ENCODE data around the gene NHSL1.

The NHSL1 gene

DNA sequence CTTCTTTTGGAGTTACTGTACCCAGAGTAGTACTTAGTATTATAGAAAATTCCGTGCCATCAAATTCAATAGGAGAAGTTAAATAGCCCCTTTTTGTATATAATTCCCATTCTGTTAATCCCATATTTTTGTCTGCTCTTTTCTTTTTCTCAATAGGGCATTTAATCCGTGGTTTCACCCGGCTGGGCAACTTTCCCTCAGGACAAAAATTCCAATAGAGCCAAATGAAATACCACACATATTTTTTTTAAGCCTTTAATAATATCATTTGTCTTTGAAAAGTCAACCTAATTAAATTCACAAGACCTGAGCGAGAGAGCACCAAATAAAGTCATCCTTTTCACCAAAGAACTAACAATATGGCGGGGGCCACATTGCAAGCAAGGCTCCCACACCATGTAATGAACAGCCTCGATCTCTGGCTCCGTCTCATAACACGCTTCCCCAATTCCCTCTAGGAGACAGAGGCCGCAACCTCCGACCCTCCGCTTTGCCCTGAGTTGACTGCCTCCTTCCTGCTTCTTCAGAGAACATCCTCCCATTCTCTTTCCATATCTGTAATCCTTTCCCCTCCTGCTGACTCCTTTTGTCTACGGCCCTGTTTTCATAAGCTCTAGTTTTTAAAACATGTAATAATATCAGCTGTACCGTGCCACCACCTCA is 13.6 kb downstream of the NHSL1 start:
- H3K27ac ChIP-seq (ENCODE audit: low read depth, low read length) = no peak overlapping the region
- H3K9ac ChIP-seq (ENCODE audit: low read length) = no peak overlapping the region
- peaks cover 3% of the 10 kb centered on the region for H3K4me1 ChIP-seq (ENCODE audit: control insufficient read depth, insufficient read depth, low read length)
- H3K4me3 ChIP-seq (ENCODE audit: low read length) = no peak overlapping the region
- H3K27me3 ChIP-seq (ENCODE audit: control insufficient read depth, insufficient read depth, low read length) = no peaks in the 10 kb centered on the region
- no peaks in the 10 kb centered on the region for H3K36me3 ChIP-seq (ENCODE audit: control insufficient read depth, insufficient read depth, low read length)

DNA sequence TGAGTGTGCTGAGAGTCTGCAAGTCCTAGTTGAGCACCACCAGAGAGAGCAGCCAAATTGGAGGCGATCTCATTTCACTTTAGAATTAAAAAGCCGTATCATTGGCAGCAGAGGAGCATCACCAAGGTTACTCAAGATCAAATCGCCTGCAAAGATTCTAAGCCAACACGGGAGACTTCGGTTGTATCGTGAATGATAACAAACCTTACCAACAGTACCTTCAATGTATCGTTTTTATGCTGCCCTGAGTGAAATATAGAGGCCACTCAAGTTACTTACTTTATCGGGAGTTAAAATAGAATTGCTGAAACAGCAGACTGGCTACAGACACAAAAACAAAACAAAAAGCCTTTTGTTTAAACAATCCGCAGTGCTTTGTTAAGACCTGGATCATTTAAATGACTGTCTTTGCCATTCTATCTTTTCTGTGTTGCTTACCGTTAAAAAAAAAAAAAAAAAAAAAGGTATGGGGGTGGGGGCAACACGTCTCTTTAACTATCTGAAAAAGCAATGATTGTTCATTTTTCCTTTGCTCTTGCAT is 14.2 kb downstream of the NHSL1 start:
- Histone ChIP-seq H3K4me3 (ENCODE audit: low read length) (peak overlapping the region; percentile 46), H3K4me1 (ENCODE audit: control insufficient read depth, insufficient read depth, low read length) (peaks cover 3% of the 10 kb centered on the region), H3K9ac (ENCODE audit: low read length) (no peak overlapping the region), H3K36me3 (ENCODE audit: control insufficient read depth, insufficient read depth, low read length) (no peaks in the 10 kb centered on the region), H3K27ac (ENCODE audit: low read depth, low read length) (no peak overlapping the region), H3K27me3 (ENCODE audit: control insufficient read depth, insufficient read depth, low read length) (no peaks in the 10 kb centered on the region)

DNA sequence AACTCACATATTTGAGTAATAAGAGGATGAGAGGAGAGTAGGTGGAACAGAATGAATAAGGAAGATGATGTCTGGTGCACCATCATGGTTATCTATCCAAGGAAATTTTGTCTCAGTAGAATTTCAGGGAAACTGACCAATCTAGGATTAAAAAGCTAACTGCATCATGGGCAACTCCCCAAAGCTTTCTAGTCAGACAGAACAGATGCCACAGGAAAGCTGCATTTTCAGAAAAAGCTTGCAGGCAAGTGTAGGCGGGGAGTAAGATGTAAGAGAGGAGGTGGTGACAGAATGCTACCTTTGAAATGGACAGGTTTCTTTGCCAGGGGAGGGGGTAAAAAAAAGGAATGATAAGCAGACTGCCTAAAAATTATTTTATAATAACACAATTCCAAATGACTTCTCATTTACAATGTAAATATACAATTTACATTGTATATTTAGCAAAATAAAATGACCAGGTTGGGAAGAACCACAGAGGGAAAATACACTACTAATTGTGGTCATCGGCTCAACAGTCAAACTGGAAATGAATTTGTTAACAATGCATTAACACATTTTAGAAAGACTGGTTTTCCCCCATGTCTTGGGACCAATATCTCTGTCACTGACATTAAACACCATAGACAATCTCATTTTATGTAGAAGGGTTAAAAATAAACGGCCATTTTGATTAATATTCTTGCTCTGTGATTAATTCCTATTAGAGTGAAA is 15.1 kb downstream of the NHSL1 start:
- Histone ChIP-seq H3K36me3 (ENCODE audit: control insufficient read depth, insufficient read depth, low read length) (no peaks in the 10 kb centered on the region), H3K27me3 (ENCODE audit: control insufficient read depth, insufficient read depth, low read length) (no peaks in the 10 kb centered on the region), H3K4me1 (ENCODE audit: control insufficient read depth, insufficient read depth, low read length) (peaks cover 3% of the 10 kb centered on the region), H3K4me3 (ENCODE audit: low read length) (no peak overlapping the region), H3K27ac (ENCODE audit: low read depth, low read length) (no peak overlapping the region), H3K9ac (ENCODE audit: low read length) (no peak overlapping the region)

DNA sequence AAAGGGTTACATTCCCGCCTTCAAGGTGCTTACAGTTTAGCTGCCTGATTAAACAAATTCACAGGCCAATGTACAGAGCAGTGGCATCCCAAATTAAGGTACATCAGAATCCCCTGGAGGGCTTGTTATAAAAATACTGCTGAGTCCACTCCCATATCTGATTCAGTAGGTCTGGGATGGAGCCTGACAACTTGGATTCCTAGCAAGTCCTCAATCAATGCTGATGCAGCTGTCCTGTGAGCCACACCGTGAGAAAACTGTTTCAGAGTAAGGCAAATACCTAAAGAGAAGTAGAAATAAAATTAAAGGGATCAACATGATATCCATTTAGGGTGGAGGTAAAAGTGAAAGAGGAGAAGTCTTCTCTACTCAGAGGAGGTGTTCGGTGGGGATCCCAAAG is 16.5 kb downstream of the NHSL1 start:
- H3K4me1 ChIP-seq (ENCODE audit: control insufficient read depth, insufficient read depth, low read length) = peaks cover 3% of the 10 kb centered on the region
- H3K27me3 ChIP-seq (ENCODE audit: control insufficient read depth, insufficient read depth, low read length) = no peaks in the 10 kb centered on the region
- no peak overlapping the region for H3K9ac ChIP-seq (ENCODE audit: low read length)
- H3K36me3 ChIP-seq (ENCODE audit: control insufficient read depth, insufficient read depth, low read length) = no peaks in the 10 kb centered on the region
- no peak overlapping the region for H3K27ac ChIP-seq (ENCODE audit: low read depth, low read length)
- no peak overlapping the region for H3K4me3 ChIP-seq (ENCODE audit: low read length)

DNA sequence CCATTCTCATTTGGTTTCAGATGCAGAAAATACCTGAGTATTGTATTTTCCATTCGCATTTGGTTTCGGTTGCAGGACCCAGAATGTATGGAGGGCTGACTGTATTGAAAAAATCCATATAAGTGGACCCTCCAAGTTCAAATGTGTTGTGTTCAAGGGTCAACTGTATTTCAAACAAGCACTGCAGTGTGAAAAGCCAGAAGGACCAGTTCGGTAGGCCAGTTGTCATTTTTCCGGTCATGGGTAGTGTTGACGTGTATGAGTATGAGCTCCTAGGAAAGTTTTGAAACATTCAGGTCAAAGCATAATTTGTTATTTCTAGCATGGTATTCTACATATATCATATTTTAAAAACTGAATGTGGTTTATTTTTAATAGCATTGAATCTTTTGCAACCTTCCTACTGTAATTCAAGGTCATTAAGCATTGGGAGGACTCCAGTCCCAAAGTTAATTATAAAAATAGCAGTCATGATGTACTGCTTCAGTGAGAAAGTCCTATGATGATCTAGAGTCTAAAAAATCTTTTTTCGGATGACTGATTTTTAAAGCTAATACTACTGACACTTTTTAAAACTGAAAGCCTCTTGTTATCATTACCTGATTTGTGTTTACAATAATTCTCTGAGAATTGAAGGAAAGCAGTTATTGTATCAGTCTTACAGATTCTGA is 18.9 kb downstream of the NHSL1 start:
- Histone ChIP-seq H3K4me3 (ENCODE audit: low read length) (no peak overlapping the region), H3K9ac (ENCODE audit: low read length) (no peak overlapping the region), H3K4me1 (ENCODE audit: control insufficient read depth, insufficient read depth, low read length) (peaks cover 3% of the 10 kb centered on the region), H3K27me3 (ENCODE audit: control insufficient read depth, insufficient read depth, low read length) (no peaks in the 10 kb centered on the region), H3K27ac (ENCODE audit: low read depth, low read length) (no peak overlapping the region), H3K36me3 (ENCODE audit: control insufficient read depth, insufficient read depth, low read length) (no peaks in the 10 kb centered on the region)

DNA sequence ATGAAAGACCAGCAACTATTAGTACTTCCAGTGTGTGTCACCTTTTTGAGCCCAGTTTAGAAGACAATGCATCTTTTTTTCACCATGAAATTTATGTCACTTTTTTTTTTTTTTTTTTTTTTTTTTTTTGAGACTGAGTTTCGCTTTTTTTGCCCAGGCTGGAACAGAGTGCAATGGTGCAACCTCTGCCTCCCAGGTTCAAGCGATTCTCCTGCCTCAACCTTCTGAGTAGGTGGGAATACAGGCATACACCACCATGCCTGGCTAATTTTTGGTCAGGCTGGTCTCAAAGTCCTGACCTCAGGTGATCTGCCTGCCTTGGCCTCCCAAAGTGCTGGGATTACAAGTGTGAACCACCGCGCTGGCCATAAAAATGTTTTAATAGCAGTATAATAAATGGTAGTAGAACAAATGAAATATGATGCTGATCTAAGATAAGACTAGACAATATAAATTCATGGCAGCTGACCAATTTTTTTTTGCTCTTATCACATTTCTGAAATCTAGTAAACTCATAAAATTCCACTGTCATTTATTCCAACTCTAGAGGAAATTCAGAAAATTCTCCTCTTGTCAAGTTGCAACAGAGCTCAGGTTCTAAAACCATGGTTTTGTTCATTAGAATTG is 21.3 kb downstream of the NHSL1 start:
- H3K4me3 ChIP-seq (ENCODE audit: low read length) = no peak overlapping the region
- H3K27ac ChIP-seq (ENCODE audit: low read depth, low read length) = no peak overlapping the region
- H3K36me3 ChIP-seq (ENCODE audit: control insufficient read depth, insufficient read depth, low read length) = no peaks in the 10 kb centered on the region
- H3K27me3 ChIP-seq (ENCODE audit: control insufficient read depth, insufficient read depth, low read length) = no peaks in the 10 kb centered on the region
- no peak overlapping the region for H3K9ac ChIP-seq (ENCODE audit: low read length)
- no peaks in the 10 kb centered on the region for H3K4me1 ChIP-seq (ENCODE audit: control insufficient read depth, insufficient read depth, low read length)

DNA sequence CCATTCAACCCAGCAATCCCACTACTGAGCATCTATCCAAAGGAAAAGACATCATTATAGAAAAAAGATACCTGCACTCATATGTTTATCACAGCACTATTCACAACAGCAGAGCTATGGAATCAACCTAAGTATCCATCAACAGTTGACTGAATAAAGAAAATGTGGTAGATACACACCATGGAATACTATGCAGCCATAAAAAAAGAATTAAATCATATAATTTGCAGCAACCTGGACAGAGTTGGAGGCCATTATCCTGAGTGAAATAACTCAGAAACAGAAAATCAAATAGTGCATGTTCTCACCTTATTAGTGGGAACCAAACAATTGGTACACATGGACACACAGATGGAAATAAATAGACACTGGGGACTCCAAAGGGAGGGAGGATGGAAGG is 23.2 kb downstream of the NHSL1 start:
- Histone ChIP-seq H3K27ac (ENCODE audit: low read depth, low read length) (no peak overlapping the region), H3K9ac (ENCODE audit: low read length) (no peak overlapping the region), H3K36me3 (ENCODE audit: control insufficient read depth, insufficient read depth, low read length) (no peaks in the 10 kb centered on the region), H3K4me1 (ENCODE audit: control insufficient read depth, insufficient read depth, low read length) (no peaks in the 10 kb centered on the region), H3K27me3 (ENCODE audit: control insufficient read depth, insufficient read depth, low read length) (no peaks in the 10 kb centered on the region), H3K4me3 (ENCODE audit: low read length) (no peak overlapping the region)

DNA sequence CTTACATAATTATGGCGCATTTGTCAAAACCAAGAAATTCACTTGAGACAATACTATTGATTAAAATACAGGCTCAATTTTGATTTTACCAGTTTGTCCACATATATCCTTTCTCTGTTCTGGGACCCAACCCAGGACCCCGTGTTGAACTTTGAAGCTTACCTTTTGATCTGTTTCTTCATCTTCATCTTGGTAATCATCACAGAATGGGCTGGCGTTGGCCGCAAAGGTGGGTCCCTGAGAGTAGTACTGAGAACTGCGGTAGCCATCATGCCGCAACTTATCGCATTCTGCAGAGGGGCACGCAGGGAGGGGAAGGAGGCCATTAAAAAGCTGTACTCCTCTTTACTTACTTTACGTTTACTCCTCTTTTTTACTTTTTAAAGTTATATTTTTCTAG is 26.1 kb downstream of the NHSL1 start:
- Histone ChIP-seq H3K4me3 (ENCODE audit: low read length) (no peak overlapping the region), H3K36me3 (ENCODE audit: control insufficient read depth, insufficient read depth, low read length) (no peaks in the 10 kb centered on the region), H3K27me3 (ENCODE audit: control insufficient read depth, insufficient read depth, low read length) (no peaks in the 10 kb centered on the region), H3K9ac (ENCODE audit: low read length) (no peak overlapping the region), H3K27ac (ENCODE audit: low read depth, low read length) (no peak overlapping the region), H3K4me1 (ENCODE audit: control insufficient read depth, insufficient read depth, low read length) (no peaks in the 10 kb centered on the region)

DNA sequence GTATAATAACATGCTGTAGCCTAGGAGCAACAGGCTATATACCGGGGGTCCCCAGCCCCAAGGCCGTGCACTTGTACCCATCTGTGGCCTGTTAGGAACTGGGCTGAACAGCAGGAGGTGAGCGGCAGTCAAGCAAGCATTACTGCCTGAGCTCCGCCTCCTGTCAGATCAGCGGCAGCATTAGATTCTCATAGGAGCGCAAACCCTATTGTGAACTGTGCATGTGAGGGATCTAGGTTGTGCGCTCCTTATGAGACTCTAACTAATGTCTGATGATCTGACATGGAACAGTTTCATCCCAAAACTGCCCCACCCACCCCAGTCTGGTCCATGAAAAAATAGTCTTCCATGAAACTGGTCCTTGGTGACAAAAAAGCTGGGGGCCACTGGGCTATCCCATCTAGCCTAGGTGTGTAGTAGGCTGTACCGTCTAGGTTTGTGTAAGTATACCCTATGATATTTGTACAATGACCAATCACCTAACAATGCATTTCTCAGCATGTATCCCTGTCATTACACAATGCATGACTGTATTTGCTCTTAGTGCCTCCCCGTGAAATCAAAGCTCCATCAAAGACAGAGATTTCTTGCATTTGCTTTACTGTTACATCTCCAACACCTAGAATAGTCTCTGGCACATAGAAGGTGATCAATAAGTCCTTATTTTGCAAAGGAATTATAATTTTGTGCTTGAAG is 30.8 kb downstream of the NHSL1 start:
- Histone ChIP-seq H3K36me3 (ENCODE audit: control insufficient read depth, insufficient read depth, low read length) (peaks cover 2% of the 10 kb centered on the region), H3K9ac (ENCODE audit: low read length) (no peak overlapping the region), H3K27ac (ENCODE audit: low read depth, low read length) (no peak overlapping the region), H3K4me3 (ENCODE audit: low read length) (no peak overlapping the region), H3K27me3 (ENCODE audit: control insufficient read depth, insufficient read depth, low read length) (no peaks in the 10 kb centered on the region), H3K4me1 (ENCODE audit: control insufficient read depth, insufficient read depth, low read length) (no peaks in the 10 kb centered on the region)

DNA sequence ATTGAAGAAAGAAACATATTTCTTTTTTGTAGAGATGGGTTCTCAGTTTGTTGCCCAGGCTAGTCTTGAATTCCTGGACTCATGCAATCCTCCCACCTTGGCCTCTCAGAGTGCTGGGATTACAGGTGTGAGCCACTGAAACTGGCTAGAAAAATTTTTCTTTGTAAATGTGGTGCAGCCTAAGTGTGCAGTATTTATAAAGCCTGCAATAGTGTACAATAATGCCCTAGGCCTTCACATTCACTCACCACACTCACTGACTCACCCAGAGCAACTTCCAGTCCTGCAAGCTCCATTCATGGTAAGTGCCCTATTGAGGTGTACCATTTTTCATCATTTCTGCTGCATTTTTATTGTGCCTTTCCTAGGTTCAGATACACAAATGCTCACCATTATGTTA is 31.4 kb downstream of the NHSL1 start:
- Histone ChIP-seq H3K4me3 (ENCODE audit: low read length) (no peak overlapping the region), H3K36me3 (ENCODE audit: control insufficient read depth, insufficient read depth, low read length) (peaks cover 2% of the 10 kb centered on the region), H3K9ac (ENCODE audit: low read length) (no peak overlapping the region), H3K4me1 (ENCODE audit: control insufficient read depth, insufficient read depth, low read length) (no peaks in the 10 kb centered on the region), H3K27me3 (ENCODE audit: control insufficient read depth, insufficient read depth, low read length) (no peaks in the 10 kb centered on the region), H3K27ac (ENCODE audit: low read depth, low read length) (no peak overlapping the region)

DNA sequence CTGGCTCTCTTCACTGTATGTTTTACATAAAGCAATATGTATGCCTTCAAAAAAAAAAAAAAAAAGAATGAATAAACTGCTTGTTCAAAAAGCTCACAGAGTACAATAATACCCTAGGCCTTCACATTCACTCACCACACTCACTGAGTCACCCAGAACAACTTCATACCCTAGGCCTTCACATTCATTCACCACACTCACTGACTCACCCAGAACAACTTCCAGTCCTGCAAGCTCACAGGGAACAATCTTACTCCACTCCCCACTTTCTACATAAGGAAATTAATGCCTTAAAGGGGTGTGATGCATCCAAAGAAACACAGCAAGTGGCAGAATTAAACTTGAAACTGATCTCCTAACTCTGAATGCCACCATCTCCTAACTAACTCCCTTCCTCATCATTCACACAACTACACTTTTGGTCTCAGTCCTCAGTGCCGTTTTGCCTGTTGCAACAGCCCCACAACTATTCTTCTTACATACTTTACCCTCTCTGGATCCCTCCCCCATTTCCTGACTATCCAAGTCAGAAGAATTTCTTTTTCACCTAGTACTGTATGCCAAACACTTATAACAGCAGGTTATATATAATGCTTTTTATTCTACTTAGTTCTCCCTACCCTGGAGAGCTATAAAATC is 34.2 kb downstream of the NHSL1 start:
- no peak overlapping the region for H3K9ac ChIP-seq (ENCODE audit: low read length)
- peaks cover 2% of the 10 kb centered on the region for H3K36me3 ChIP-seq (ENCODE audit: control insufficient read depth, insufficient read depth, low read length)
- H3K4me3 ChIP-seq (ENCODE audit: low read length) = no peak overlapping the region
- H3K27ac ChIP-seq (ENCODE audit: low read depth, low read length) = no peak overlapping the region
- no peaks in the 10 kb centered on the region for H3K4me1 ChIP-seq (ENCODE audit: control insufficient read depth, insufficient read depth, low read length)
- no peaks in the 10 kb centered on the region for H3K27me3 ChIP-seq (ENCODE audit: control insufficient read depth, insufficient read depth, low read length)
